SK-N-SH treated with all-trans-retinoic acid at 6 μM for 48 hours (cell line): ENCODE measurements around the gene KCNIP1.

ENCODE experiments used
- BACH2 ChIP-seq: fragments of 250-450 bp; sonication (Bioruptor Pico); IDR thresholded peaks from 2 replicates; pipeline ENCODE4 v1.9.0; 2021; ENCODE audit warnings: mild to moderate bottlenecking, borderline replicate concordance
- PPARA ChIP-seq: fragments of 250-450 bp; sonication (Bioruptor Pico); IDR thresholded peaks from 2 replicates; pipeline ENCODE4 v1.5.0; 2020; ENCODE audit warnings: mild to moderate bottlenecking, borderline replicate concordance
- ZFP3 ChIP-seq: fragments of 250-450 bp; sonication (Bioruptor Pico); IDR thresholded peaks from 2 replicates; pipeline ENCODE4 v1.5.0; 2020; ENCODE audit warnings: mild to moderate bottlenecking, moderate library complexity
- TF ChIP-seq, protein P1 (sequence below): fragments of 250-450 bp; sonication (Bioruptor Pico); IDR thresholded peaks from 2 replicates; pipeline ENCODE4 v1.8.0; 2021; ENCODE audit warnings: low read depth, mild to moderate bottlenecking, moderate library complexity, borderline replicate concordance

DNA sequence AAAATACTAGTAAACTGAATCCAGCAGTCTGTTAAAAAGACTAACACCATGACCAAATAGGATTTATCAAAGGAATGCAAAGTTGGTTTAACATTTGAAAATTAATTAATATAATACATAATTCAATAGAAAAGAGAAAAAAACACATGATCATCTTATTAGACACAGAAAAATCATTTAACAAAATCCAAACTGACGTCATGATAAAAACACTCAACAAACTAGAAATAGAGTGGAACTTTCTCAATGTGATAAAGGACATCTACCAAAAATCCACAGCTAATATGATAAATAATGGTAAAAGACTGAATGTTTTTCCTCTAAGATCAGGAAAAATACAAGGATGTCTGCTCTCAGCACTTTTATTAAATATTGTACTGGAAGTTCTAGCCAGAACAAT, 40.4 kb upstream of the KCNIP1 start:
- no peak for TF ChIP-seq ZFP3
- TF ChIP-seq, protein P1, sequence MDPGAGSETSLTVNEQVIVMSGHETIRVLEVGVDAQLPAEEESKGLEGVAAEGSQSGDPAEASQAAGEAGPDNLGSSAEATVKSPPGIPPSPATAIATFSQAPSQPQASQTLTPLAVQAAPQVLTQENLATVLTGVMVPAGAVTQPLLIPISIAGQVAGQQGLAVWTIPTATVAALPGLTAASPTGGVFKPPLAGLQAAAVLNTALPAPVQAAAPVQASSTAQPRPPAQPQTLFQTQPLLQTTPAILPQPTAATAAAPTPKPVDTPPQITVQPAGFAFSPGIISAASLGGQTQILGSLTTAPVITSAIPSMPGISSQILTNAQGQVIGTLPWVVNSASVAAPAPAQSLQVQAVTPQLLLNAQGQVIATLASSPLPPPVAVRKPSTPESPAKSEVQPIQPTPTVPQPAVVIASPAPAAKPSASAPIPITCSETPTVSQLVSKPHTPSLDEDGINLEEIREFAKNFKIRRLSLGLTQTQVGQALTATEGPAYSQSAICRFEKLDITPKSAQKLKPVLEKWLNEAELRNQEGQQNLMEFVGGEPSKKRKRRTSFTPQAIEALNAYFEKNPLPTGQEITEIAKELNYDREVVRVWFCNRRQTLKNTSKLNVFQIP (CRISPR knock-in tag), result no peak
- no peak for TF ChIP-seq PPARA (CRISPR knock-in tag)
- TF ChIP-seq BACH2 (CRISPR knock-in tag), result no peak
